Fibroblast of villous mesenchyme (primary cell): Measurements from ENCODE around the gene ZNF83. TPM values are rescaled to one million over a fixed set of nuclear protein-coding genes. Genes with fewer than 3 reads are reported as not detected.
A peak's percentile ranks its signal among the peaks of the same experiment; 100 is the strongest.

Experiments
- DNase-seq: peaks from one replicate; pipeline ENCODE4 v3.0.0-alpha.2; 2010; ENCODE audit warnings: low read depth
- H3K4me3 ChIP-seq: 2 replicates; pipeline ENCODE4 v1.5.1; 2011; ENCODE audit warnings: low read depth, mild to moderate bottlenecking, low read length
- CTCF ChIP-seq: IDR thresholded peaks from 2 replicates; pipeline ENCODE4 v1.5.1; 2012; ENCODE audit warnings: low read depth, mild to moderate bottlenecking, low read length; ENCODE audit not compliant: insufficient read depth
- total RNA-seq: library from RNA; depleted of rRNA; stranded (reverse); fragments of >200 nt; gene quantifications from 2 replicates; pipeline ENCODE4 v1.2.3, GENCODE V29; 2012

Gene ZNF83
- total RNA-seq, 1 donor = 47.1 TPM

- TF ChIP-seq CTCF = no peak
- H3K4me3 ChIP-seq = no peak overlapping the region
- no peak for DNase-seq
Observed at GRCh38 chr19:52669586-52669985, 31.4 kb upstream of the ZNF83 start.

GRCh38 chr19:52667972-52668371 is 29.8 kb upstream of the ZNF83 start:
- DNase-seq = no peak
- H3K4me3 ChIP-seq = no peak overlapping the region
- no peak for TF ChIP-seq CTCF

GRCh38 chr19:52666506-52666905 is 28.4 kb upstream of the ZNF83 start:
- DNase-seq = no peak
- H3K4me3 ChIP-seq = no peak overlapping the region
- no peak for TF ChIP-seq CTCF

GRCh38 chr19:52665529-52665928 is 27.4 kb upstream of the ZNF83 start:
- peak; percentile 29 for DNase-seq
- no peak for TF ChIP-seq CTCF
- H3K4me3 ChIP-seq = no peak overlapping the region

GRCh38 chr19:52665027-52665426 is 26.9 kb upstream of the ZNF83 start:
- H3K4me3 ChIP-seq = no peak overlapping the region

GRCh38 chr19:52664461-52664860 is 26.3 kb upstream of the ZNF83 start:
- no peak overlapping the region for H3K4me3 ChIP-seq
- no peak for DNase-seq
- TF ChIP-seq CTCF = no peak

More at GRCh38 chr19:52665027-52665426, 26.9 kb upstream of the ZNF83 start:
- TF ChIP-seq CTCF = no peak
- DNase-seq = no peak

- no peak for DNase-seq
- no peak for TF ChIP-seq CTCF
- H3K4me3 ChIP-seq = no peak overlapping the region
Observed at GRCh38 chr19:52662631-52663030, 24.5 kb upstream of the ZNF83 start.
